Endothelial cell of umbilical vein (primary cell): Measurements from ENCODE around the gene METTL18. TPM values are rescaled to one million over a fixed set of nuclear protein-coding genes. Genes with fewer than 3 reads are reported as not detected.

Experiments used
- BruUV-seq: library from RNA; stranded (reverse); fragments of 400-500 nt; replicated peaks from 2 replicates; lab custom pipeline; 2021; lab: Mats Ljungman, UMichigan
- CTCF ChIA-PET: fragments of 300-600, 350-600 bp; sonication (Branson Sonifier 250); formaldehyde crosslinking; loops from one replicate; lab custom pipeline; 2021; ENCODE audit warnings: antibody characterized with exemption, inconsistent platforms; lab: Charles Lee
- POLR2A ChIA-PET: fragments of 300-600, 350-600 bp; sonication (Branson Sonifier 250); formaldehyde crosslinking; loops from one replicate; lab custom pipeline; 2021; ENCODE audit warnings: antibody characterized with exemption, inconsistent platforms; lab: Charles Lee
- DNase-seq: peaks from one replicate; pipeline ENCODE4 v3.0.0-alpha.2; 2011; ENCODE audit warnings: low read depth, low spot score
- FAIRE-seq: peaks from 2 replicates; lab custom pipeline; 2011; peaks lifted over from hg19 to GRCh38; lab: Jason Lieb, UNC
- H2AFZ ChIP-seq: 2 replicates; pipeline ENCODE4 v1.6.0; 2012; ENCODE audit warnings: low read depth, low read length, control low read depth, inconsistent platforms
- H3K27ac ChIP-seq: 2 replicates; pipeline ENCODE4 v1.5.1; 2011; ENCODE audit warnings: low read depth, mild to moderate bottlenecking, control low read depth, low read length, moderate library complexity; ENCODE audit not compliant: insufficient read depth
- H3K27me3 ChIP-seq, 2 experiments: 2 replicates each; pipeline versions ENCODE4 v1.6.0 to v1.6.1; 2011; ENCODE audit warnings: low read length in 2 of 2, mixed read lengths in 1 of 2; ENCODE audit not compliant: control insufficient read depth in 2 of 2, insufficient read depth in 2 of 2
- H3K36me3 ChIP-seq, 2 experiments: 2 replicates in 1 of 2; 3 replicates in 1 of 2; pipeline ENCODE4 v1.5.1; 2011; ENCODE audit warnings: low read length in 2 of 2, mild to moderate bottlenecking in 1 of 2, moderate library complexity in 1 of 2; ENCODE audit not compliant: control insufficient read depth in 2 of 2, insufficient read depth in 2 of 2; ENCODE audit errors: extremely low read depth in 1 of 2
- H3K4me1 ChIP-seq: 3 replicates; pipeline ENCODE4 v1.5.1; 2011; ENCODE audit warnings: mild to moderate bottlenecking, low read length; ENCODE audit not compliant: control insufficient read depth, insufficient read depth; ENCODE audit errors: extremely low read depth
- H3K4me2 ChIP-seq: 2 replicates; pipeline ENCODE4 v1.6.1; 2011; ENCODE audit warnings: low read length, control low read depth, mixed read lengths; ENCODE audit not compliant: insufficient read depth
- H3K4me3 ChIP-seq, 3 experiments: fragments of 200-600 bp in 1 of 3; sonication (generic), shearing (Covaris generic) in 1 of 3; replicated peaks in 1 of 3; 2 replicates each; pipeline ENCODE4 v1.5.1; 2011 to 2016; ENCODE audit warnings: control low read depth in 3 of 3, low read length in 3 of 3, mild to moderate bottlenecking in 2 of 3, inconsistent platforms in 1 of 3, low read depth in 1 of 3, moderate library complexity in 1 of 3; ENCODE audit not compliant: insufficient read depth in 1 of 3
- H3K79me2 ChIP-seq: 2 replicates; pipeline ENCODE4 v1.6.0; 2012; ENCODE audit warnings: low read length, inconsistent platforms; ENCODE audit not compliant: control insufficient read depth, insufficient read depth
- H3K9ac ChIP-seq: replicated peaks from 2 replicates; pipeline ENCODE3; 2011; ENCODE audit warnings: low read length, control low read depth; ENCODE audit not compliant: insufficient read depth; ENCODE audit errors: extremely low read depth
- H3K9me1 ChIP-seq: replicated peaks from 3 replicates; pipeline ENCODE4 v1.6.0; 2011; ENCODE audit warnings: mild to moderate bottlenecking, low read length; ENCODE audit not compliant: control insufficient read depth, insufficient read depth; ENCODE audit errors: extremely low read depth
- H3K9me3 ChIP-seq: replicated peaks from 2 replicates; pipeline ENCODE4 v1.5.1; 2012; ENCODE audit warnings: low read length, inconsistent platforms; ENCODE audit not compliant: control insufficient read depth, insufficient read depth
- H4K20me1 ChIP-seq: replicated peaks from 2 replicates; pipeline ENCODE3; 2011; ENCODE audit warnings: mild to moderate bottlenecking, low read length; ENCODE audit not compliant: control insufficient read depth, insufficient read depth; ENCODE audit errors: extremely low read depth
- CTCF ChIP-seq, 2 donors: IDR thresholded peaks; 1 replicate in 1 of 2; 2 replicates in 1 of 2; pipeline ENCODE4 v1.5.1; 2011; ENCODE audit warnings: low read length in 2 of 2, mild to moderate bottlenecking in 2 of 2, moderate library complexity in 2 of 2, control low read depth in 1 of 2, inconsistent platforms in 1 of 2, low read depth in 1 of 2; ENCODE audit not compliant: insufficient read depth in 1 of 2; ENCODE audit errors: extremely low read depth in 1 of 2
- EZH2 ChIP-seq: IDR thresholded peaks from 2 replicates; pipeline ENCODE4 v1.6.1; 2012; ENCODE audit warnings: borderline replicate concordance, low read depth, mild to moderate bottlenecking, moderate library complexity, low read length, inconsistent platforms; ENCODE audit not compliant: severe bottlenecking
- FOS ChIP-seq: IDR thresholded peaks from 2 replicates; pipeline ENCODE4 v1.6.1; 2011; ENCODE audit warnings: mild to moderate bottlenecking, low read length, moderate library complexity, borderline replicate concordance; ENCODE audit not compliant: insufficient read depth
- GATA2 ChIP-seq: IDR thresholded peaks from 2 replicates; pipeline ENCODE4 v1.7.0; 2011; ENCODE audit warnings: low read depth, mild to moderate bottlenecking, moderate library complexity, mixed read lengths, low read length; ENCODE audit not compliant: insufficient read length, insufficient read depth
- JUN ChIP-seq: IDR thresholded peaks from 2 replicates; pipeline ENCODE4 v1.6.1; 2011; ENCODE audit warnings: borderline replicate concordance, low read depth; ENCODE audit not compliant: insufficient read length, insufficient read depth
- MAX ChIP-seq: IDR thresholded peaks from 2 replicates; pipeline ENCODE4 v1.6.1; 2011; ENCODE audit not compliant: insufficient read depth, insufficient read length
- MYC ChIP-seq: IDR thresholded peaks from one replicate; pipeline ENCODE4 v1.6.1; 2011; ENCODE audit warnings: mild to moderate bottlenecking, low read depth, low read length
- POLR2A ChIP-seq: IDR thresholded peaks from 2 replicates; pipeline ENCODE4 v1.6.1; 2012; ENCODE audit warnings: low read depth, mild to moderate bottlenecking, control low read depth, low read length
- POLR2AphosphoS5 ChIP-seq: IDR thresholded peaks from 2 replicates; pipeline ENCODE4 v1.6.1; 2012; ENCODE audit warnings: low read depth, mild to moderate bottlenecking, control low read depth, low read length, moderate library complexity; ENCODE audit not compliant: insufficient read depth
- dilution Hi-C: fragments of 300-500 bp; cut with MboI; formaldehyde crosslinking; loops from one replicate; pipeline ENCODE4 v1.15.0; 2019; ENCODE audit warnings: low sequenced_read_pairs; ENCODE audit not compliant: extremely low pct_ligation_motif_present
- intact Hi-C: fragments of 100-400 bp; cut with micrococcal nuclease; formaldehyde crosslinking; loops from one replicate; pipeline ENCODE4 v1.10.0; 2022
- polyA plus RNA-seq, 4 experiments: library from polyadenylated mRNA; depleted of rRNA in 3 of 4; stranded (reverse) in 3 of 4; unstranded in 1 of 4; fragments of >200 nt; gene quantifications; 2 replicates each; pipeline versions ENCODE4 v1.2.1 to v1.2.3, GENCODE V29; 2011 to 2012; ENCODE audit warnings: missing spikeins in 1 of 4
- total RNA-seq: library from RNA; stranded (reverse); gene quantifications from 2 replicates; pipeline ENCODE4 v1.2.3, GENCODE V29; 2021

METTL18 gene
- total and polyA plus RNA-seq, 2 donors (not counting 3 experiments of a cell fraction or from before 2014, with no cell fraction given) = 1.1 to 6.6 TPM

- H3K36me3 ChIP-seq = no peaks in the 10 kb centered on the region
- DNase-seq (no peak), FAIRE-seq (no peak)
- no peaks in the 10 kb centered on the region for H4K20me1 ChIP-seq
- H3K9me3 ChIP-seq = no peaks in the 10 kb centered on the region
- no peak overlapping the region for H3K4me2 ChIP-seq
- H3K9ac ChIP-seq = no peak overlapping the region
- no peak overlapping the region for H3K27ac ChIP-seq
- intact Hi-C loops (no loop called here), dilution Hi-C loops (no loop called here)
- H3K9me1 ChIP-seq = no peaks in the 10 kb centered on the region
- H3K4me3 ChIP-seq = no peak overlapping the region
- H3K27me3 ChIP-seq = peaks cover 20 to 22% of the 10 kb centered on the region in 2 experiments
- TF ChIP-seq JUN = no peak
- no peak for TF ChIP-seq EZH2
- no peak for TF ChIP-seq CTCF (IDR thresholded peaks at IDR 0.05; ENCODE audit: extremely low read depth in 1 of 2, insufficient read depth in 1 of 2, low read depth in 1 of 2, low read length in 2 of 2)
- no peak for TF ChIP-seq POLR2AphosphoS5
- no peak for TF ChIP-seq POLR2A
- TF ChIP-seq GATA2 = no peak
- TF ChIP-seq MYC = no peak
- no peak for TF ChIP-seq MAX
- no peak for TF ChIP-seq FOS
- no peak overlapping the region for H2AFZ ChIP-seq
- CTCF ChIA-PET = interaction anchor here (0.9 kb wide), 1 partner anchor 21 kb away, joined by 3 read pairs; no protein-coding TSS in a partner anchor
- POLR2A ChIA-PET = no interaction called here
- H3K79me2 ChIP-seq = no peaks in the 10 kb centered on the region
- no peaks in the 10 kb centered on the region for H3K4me1 ChIP-seq
- no TSS peak for BruUV-seq
These were observed 6.3 kb downstream of the METTL18 start for GRCh38 chr1:169788402-169788801.
